Stimulated activated CD4-positive, alpha-beta T cell treated with anti-CD3 and anti-CD28 coated beads, Interleukin-1b, Interleukin-23, amount 100 ng/mL, for 48 hours (primary cell): Measurements from ENCODE around the gene BRME1.
A peak's percentile ranks its signal among the peaks of the same experiment; 100 is the strongest.

Source experiments
- DNase-seq: peaks from one replicate; pipeline ENCODE4 v3.0.0-alpha.2; 2020

BRME1 gene

GRCh38 chr19:13885826-13886365 lies 20.0 kb downstream of the BRME1 start:
- DNase-seq, result no peak

GRCh38 chr19:13884726-13885591 lies 21.0 kb downstream of the BRME1 start:
- DNase-seq, result no peak

- no peak for DNase-seq
Measured at GRCh38 chr19:13883516-13884064, 22.3 kb downstream of the BRME1 start.

GRCh38 chr19:13882836-13883235 lies 23.1 kb downstream of the BRME1 start:
- DNase-seq, result no peak

GRCh38 chr19:13882419-13882795 lies 23.5 kb downstream of the BRME1 start:
- no peak for DNase-seq

- peak; percentile 59 for DNase-seq
Measured at GRCh38 chr19:13881692-13882418, 24.1 kb downstream of the BRME1 start.

GRCh38 chr19:13881251-13881691 lies 24.6 kb downstream of the BRME1 start:
- DNase-seq, result no peak

GRCh38 chr19:13880059-13881043 lies 25.6 kb downstream of the BRME1 start:
- peak; percentile 98 for DNase-seq

GRCh38 chr19:13877303-13877702 lies 28.6 kb downstream of the BRME1 start:
- DNase-seq, result no peak

GRCh38 chr19:13876834-13877233 lies 29.1 kb downstream of the BRME1 start, which contains the start of gene NANOS3:
Gene NANOS3 (plus strand): TSS chr19:13877134. CDS start chr19:13877249, 115 bp downstream.
- DNase-seq, result no peak

GRCh38 chr19:13875824-13876223 lies 30.1 kb downstream of the BRME1 start:
- no peak for DNase-seq

- DNase-seq, result no peak
Measured at GRCh38 chr19:13873834-13874515, 31.9 kb downstream of the BRME1 start.

- DNase-seq, result no peak
Measured at GRCh38 chr19:13872695-13873389, 33.1 kb downstream of the BRME1 start.

GRCh38 chr19:13872339-13872694 lies 33.6 kb downstream of the BRME1 start:
- no peak for DNase-seq

- no peak for DNase-seq
Measured at GRCh38 chr19:13870873-13871272, 35.0 kb downstream of the BRME1 start.

- DNase-seq, result no peak
Measured at GRCh38 chr19:13869281-13869680, 36.6 kb downstream of the BRME1 start.

GRCh38 chr19:13868663-13869062 lies 37.3 kb downstream of the BRME1 start:
- DNase-seq, result no peak

GRCh38 chr19:13866463-13867046 lies 39.4 kb downstream of the BRME1 start:
- no peak for DNase-seq

- no peak for DNase-seq
Measured at GRCh38 chr19:13865571-13866462, 40.1 kb downstream of the BRME1 start.
